ENCODE results near the gene AEBP1. TPM values are rescaled to one million over a fixed set of nuclear protein-coding genes. Genes with fewer than 3 reads are reported as not detected.

The AEBP1 gene
- total and polyA plus RNA-seq, 9 of the 15 experiments (the other 6 are each of a cell fraction or from before 2014, with no cell fraction given): 0.03 to 0.78 (median 0.30) TPM; not detected in 2

- peak; percentile 98 for TF ChIP-seq MYC (IDR thresholded peaks at IDR 0.05; ENCODE audit: low read depth, low read length)
- TF ChIP-seq MYC (CRISPR knock-in tag; IDR thresholded peaks at IDR 0.05; ENCODE audit: borderline replicate concordance, low read depth): peak; percentile 84; the same call in 1 of the 2 replicates
- peak; percentile 93 for TF ChIP-seq RFX1 (IDR thresholded peaks at IDR 0.05)
- TF ChIP-seq MNT (conservative IDR thresholded peaks at IDR 0.05): peak; percentile 88 to 96
- peak; percentile 82; the same call in 1 of the 2 replicates for TF ChIP-seq L3MBTL2 (IDR thresholded peaks at IDR 0.05)
- no peak for TF ChIP-seq NR1H2 (CRISPR knock-in tag; IDR thresholded peaks at IDR 0.05)
- TF ChIP-seq SAP30 (IDR thresholded peaks at IDR 0.05; ENCODE audit: borderline replicate concordance, insufficient read depth, low read depth, low read length, poor library complexity, severe bottlenecking): peak; percentile 84
- no peak for TF ChIP-seq ZNF347 (CRISPR knock-in tag; IDR thresholded peaks at IDR 0.05; ENCODE audit: low read depth)
- TF ChIP-seq CREM (IDR thresholded peaks at IDR 0.05; ENCODE audit: low read depth): peak; percentile 91
- no peak for TF ChIP-seq ZBTB34 (CRISPR knock-in tag; IDR thresholded peaks at IDR 0.05)
- peak; percentile 8; the same call in 1 of the 2 replicates for TF ChIP-seq KDM2B (CRISPR knock-in tag; IDR thresholded peaks at IDR 0.05)
- TF ChIP-seq CXXC5 (CRISPR knock-in tag; IDR thresholded peaks at IDR 0.05): peak; percentile 90
- TF ChIP-seq ARNT (IDR thresholded peaks at IDR 0.05): no peak
- TF ChIP-seq PBX2 (CRISPR knock-in tag; IDR thresholded peaks at IDR 0.05; ENCODE audit: low read depth): peak; percentile 63
- peak; percentile 84 for TF ChIP-seq PBX2 (tag; conservative IDR thresholded peaks at IDR 0.05; ENCODE audit: low read depth)
- peak; percentile 87 for TF ChIP-seq ZBTB1 (CRISPR knock-in tag; IDR thresholded peaks at IDR 0.05; ENCODE audit: borderline replicate concordance, low read depth)
- no peak for TF ChIP-seq DIDO1 (tag; IDR thresholded peaks at IDR 0.05; ENCODE audit: low read depth)
- no peak for TF ChIP-seq ZNF197 (CRISPR knock-in tag; IDR thresholded peaks at IDR 0.05; ENCODE audit: low read depth)
- TF ChIP-seq CBFB (CRISPR knock-in tag; IDR thresholded peaks at IDR 0.05): no peak
- TF ChIP-seq CHD2 (IDR thresholded peaks at IDR 0.05; ENCODE audit: low read depth, low read length): peak; percentile 62
- TF ChIP-seq TAF7 (tag; IDR thresholded peaks at IDR 0.05): 0 out of 2 replicates have a peak, but pooled peaks have one; percentile 15
Observed at GRCh38 chr7:44123190-44124003, 19.3 kb downstream of the AEBP1 start, which contains the start of gene POLD2 (continued).
